ENCODE data around the gene ARFGAP1.

- TF ChIP-seq EZH2 (IDR thresholded peaks at IDR 0.05; ENCODE audit: borderline replicate concordance, low read depth, low read length, severe bottlenecking), result no peak
- TF ChIP-seq CTCF (IDR thresholded peaks at IDR 0.05; ENCODE audit: borderline replicate concordance, extremely low read depth, low read length, poor library complexity, severe bottlenecking), result no peak
Measured at GRCh38 chr20:63281742-63282665, 9.4 kb downstream of the ARFGAP1 start.

Measured in DND-41 (cell line).